GM18519 (cell line): Measurements from ENCODE around the gene NT5C1B.
"Not testable (repeated sequence)": the region's sequence is repeated elsewhere in the genome, so short reads cannot be mapped to it uniquely, and the experiment has no call there.

ENCODE experiments used
- ATAC-seq: cut with Tn5 transposase; IDR thresholded peaks from one replicate; pipeline ENCODE4 v1.9.1; 2021; ENCODE audit warnings: mild to moderate bottlenecking, moderate library complexity; ENCODE audit not compliant: unreplicated experiment, low FRiP score

NT5C1B gene

DNA sequence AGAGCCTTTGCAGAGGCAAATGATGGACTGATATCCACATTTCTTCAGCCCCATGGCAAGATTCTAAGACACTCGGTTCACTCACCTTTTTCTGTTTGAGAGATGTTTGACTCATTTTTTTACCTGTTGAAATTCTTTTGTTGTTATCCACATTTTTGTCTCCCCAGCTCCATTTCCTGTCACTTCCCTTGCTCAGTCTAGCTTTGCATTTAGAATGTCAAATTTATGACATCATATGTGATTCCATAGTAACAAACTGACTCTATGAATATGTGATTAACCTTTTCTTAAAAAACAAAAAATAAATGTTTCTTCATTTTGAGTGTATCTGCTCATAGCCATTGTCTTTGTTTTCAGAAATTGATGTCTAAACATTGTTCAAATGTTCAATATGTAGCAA lies at the start of gene NT5C1B:
Gene NT5C1B (minus strand): TSS at position 216 of the 400 bp plus-strand sequence. CDS start 101 bp downstream, at position 115.
- ATAC-seq = no peak

- ATAC-seq = no peak
Observed at GRCh38 chr2:18637196-18637595, 47.8 kb upstream of the NT5C1B start.

DNA sequence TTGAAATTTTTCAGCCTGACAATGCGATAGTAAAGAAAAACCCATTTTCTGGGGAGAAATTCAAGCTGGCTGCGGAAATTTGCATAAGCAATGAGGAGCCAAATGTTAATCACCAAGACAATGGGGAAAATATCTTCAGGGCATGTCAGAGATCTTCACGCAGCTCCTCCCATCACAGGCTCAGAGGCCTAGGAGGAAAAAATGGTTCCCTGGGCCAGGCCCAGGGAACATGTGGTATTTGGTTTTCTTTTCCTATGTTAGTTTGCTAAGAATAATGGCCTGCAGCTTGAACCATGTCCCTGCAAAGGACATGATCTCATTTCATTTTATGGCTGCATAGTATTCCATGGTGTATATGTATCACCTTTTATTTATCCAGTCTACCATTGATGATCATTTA lies 43.3 kb upstream of the NT5C1B start:
- ATAC-seq = not testable (repeated sequence)

- ATAC-seq = no peak
Observed at GRCh38 chr2:18630941-18631340, 41.6 kb upstream of the NT5C1B start.

DNA sequence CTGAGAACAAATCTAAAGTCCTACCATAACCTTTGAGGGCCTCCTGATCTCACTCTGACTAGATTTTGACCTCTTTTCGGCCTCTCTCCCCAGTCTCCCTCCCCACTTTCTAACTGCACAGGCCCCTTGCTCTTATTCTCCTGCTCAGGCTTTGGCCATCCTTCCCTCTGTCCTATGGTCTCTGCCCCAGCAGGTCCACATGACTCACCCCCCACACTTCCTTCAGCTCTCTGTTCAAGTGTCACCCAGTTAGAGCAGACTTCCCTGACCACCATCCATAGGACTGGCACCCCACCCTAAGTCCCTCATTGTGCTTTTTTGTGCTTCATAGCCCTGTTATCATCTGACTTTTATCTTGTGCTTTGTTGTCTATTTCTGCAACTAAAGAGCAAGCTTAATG lies 41.2 kb upstream of the NT5C1B start:
- no peak for ATAC-seq

DNA sequence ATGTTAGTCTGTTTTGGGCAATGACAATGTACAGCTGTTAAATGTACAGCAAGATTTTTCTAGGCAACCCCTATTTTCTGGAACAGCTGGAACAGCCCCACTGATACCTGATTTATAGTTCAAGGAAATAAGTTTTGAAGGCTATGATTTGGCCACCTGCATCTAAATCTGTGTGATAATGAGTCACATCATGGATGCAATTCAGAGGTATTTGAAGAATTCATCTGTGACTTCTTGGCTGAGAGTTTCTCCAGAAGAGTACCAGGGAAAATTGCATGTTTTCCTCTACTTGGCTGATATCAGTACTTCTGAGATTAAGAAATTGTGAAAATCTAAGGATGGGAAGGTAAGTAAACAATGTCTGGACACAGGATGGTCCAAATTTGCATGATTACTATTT lies 40.7 kb upstream of the NT5C1B start:
- ATAC-seq = no peak

- ATAC-seq = no peak
Observed at GRCh38 chr2:18626958-18627650, 37.7 kb upstream of the NT5C1B start.

GRCh38 chr2:18626256-18626668 lies 36.9 kb upstream of the NT5C1B start:
- ATAC-seq = no peak

DNA sequence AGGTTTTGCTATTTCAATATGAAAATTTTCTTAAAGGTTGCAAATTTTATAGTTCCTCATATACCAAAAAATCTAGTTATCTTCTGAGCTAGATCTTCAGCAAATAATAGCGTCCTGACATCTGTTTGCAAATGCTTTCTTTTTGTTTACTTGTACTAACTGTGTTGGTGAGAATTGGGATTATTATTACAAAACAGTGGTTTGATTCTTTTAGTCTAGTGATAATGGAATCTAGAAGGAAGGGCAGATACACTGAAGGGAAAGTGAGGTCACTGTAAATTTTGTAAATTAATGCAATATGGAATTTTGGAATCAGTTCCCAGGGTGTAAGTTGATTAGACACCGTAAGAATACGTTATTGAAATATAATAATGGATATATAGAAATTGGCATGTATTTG lies 36.2 kb upstream of the NT5C1B start:
- ATAC-seq = no peak

DNA sequence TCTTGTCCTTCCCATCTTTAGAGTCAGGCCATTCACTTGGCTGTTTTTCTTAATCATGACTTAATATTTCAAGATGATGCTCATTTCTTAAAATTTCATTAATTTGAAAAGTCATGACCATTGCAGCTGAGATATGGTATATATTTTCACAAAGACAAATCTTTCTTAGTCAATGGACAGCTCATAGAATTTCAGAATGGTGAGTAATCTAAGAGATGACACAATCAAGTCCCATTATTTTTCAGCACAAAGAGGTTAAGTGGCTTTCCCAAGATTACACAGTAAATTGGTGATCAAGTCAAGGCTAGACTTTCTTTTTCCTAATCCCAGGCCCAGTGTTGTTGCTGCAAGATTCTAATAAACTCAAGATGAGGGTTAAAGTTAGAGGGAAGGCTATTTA lies 34.4 kb upstream of the NT5C1B start:
- no peak for ATAC-seq

DNA sequence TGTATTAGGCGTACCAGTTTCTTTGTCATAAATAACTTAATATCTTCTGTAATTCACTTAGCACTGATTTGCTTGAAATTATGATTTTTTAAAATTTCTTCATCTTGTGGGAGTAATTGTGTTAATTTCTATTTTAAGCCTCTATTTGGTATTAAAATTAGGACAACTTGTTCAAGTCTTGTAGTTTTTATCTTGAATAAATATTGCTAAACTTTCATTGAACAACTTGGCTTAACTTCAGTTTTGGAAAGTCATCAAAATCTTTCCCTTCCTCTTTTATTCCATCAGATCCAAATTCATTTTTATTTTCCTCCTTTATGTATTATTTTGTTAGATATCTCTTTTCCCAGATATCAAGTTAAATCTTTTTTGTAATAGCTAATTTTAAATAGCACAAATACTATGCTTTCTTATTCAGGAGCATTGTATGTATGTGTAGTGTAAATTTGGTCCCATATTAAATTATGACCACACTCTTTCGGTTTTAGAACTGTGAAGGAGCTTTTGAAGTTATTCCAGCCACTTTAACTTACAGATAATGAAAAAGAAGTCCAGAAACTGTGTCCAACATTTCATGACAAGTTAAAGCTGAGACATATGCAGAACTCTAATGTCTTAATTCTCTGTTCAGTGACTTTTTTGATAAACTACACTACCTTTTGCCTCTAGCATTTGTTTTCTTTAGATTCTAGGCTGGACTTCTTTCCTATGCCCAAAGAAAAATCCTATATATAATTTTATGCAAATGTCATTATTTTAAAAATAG lies 31.7 kb upstream of the NT5C1B start:
- no peak for ATAC-seq

DNA sequence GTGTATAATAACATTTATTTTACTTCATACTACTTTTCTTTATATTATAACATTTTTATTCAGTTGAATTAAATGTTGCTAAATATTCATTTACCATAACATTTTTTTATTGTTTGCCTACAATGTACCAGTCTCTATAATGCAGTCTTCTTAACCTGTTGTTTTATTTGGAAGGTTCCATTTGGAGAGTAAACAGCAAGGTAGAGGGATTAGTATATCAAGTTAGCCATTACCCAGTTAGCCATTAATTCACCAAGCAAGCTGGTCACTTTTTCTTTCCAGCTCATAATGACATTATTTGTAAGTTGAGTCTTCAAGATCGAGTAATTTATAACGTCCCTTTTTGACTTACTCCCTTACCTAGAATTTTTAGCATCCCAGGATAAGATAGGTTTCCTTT lies 29.7 kb upstream of the NT5C1B start:
- no peak for ATAC-seq

GRCh38 chr2:18614041-18614440 lies 24.7 kb upstream of the NT5C1B start:
- no peak for ATAC-seq

DNA sequence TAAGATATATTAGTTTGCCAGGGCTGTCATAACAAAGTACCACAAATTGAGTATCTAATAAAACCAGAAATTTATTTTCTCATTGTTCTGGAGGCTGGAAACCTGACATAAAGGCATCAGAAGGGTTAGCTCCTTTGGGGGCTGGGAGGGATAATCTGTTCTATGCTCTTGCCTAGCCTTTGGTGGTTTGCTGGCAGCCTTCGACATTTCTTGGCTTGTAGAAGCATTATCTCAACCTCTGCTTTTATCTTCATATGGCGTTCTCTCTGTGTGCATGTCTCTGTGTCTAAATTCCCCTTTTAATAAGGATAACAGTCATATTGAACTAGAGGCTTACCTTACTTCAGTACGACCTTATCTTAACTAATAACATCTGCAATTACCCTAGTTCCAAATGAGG lies 22.8 kb upstream of the NT5C1B start:
- no peak for ATAC-seq

- ATAC-seq = no peak
Observed at GRCh38 chr2:18611604-18612003, 22.2 kb upstream of the NT5C1B start.

GRCh38 chr2:18611184-18611583 lies 21.8 kb upstream of the NT5C1B start:
- no peak for ATAC-seq

DNA sequence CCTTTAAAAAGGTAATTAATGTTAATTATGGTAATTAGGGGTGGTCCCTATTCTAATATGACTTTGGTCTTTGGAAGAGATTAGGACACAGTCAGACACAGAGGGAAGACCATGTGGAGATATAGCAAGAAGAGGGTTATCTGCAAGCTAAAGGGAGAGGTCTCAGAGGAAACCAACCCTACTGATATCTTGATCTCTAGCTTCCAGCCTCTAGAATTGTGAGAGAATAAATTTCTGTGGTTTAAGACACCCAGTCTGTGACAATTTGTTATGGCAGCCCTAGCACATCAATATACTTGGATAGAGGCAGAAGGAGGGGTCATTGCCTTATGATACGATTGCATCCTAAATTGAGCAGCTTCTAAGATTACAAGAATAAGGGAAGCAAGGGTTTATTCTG lies 21.3 kb upstream of the NT5C1B start:
- ATAC-seq = no peak

GRCh38 chr2:18610090-18610489 lies 20.7 kb upstream of the NT5C1B start:
- ATAC-seq = no peak

DNA sequence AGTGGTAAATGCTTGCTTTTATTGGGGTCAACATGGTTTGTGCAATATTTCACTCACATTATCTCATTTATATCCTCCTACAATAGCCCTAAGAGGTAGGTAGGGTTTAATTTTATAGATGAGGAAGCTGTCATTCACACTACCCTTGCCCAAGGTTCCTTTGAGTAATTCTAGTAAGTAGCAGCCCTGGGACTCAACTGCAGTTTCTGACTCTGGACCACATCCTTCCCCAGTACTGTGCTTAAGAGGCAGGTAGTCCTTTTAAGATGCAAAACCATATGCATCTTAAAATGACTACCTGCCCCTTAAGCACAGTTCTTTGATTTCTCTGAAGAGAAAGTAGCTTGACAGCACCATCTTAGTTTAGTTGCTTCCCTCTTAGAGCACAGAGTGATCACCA lies 15.7 kb upstream of the NT5C1B start:
- ATAC-seq = peak; percentile 62

DNA sequence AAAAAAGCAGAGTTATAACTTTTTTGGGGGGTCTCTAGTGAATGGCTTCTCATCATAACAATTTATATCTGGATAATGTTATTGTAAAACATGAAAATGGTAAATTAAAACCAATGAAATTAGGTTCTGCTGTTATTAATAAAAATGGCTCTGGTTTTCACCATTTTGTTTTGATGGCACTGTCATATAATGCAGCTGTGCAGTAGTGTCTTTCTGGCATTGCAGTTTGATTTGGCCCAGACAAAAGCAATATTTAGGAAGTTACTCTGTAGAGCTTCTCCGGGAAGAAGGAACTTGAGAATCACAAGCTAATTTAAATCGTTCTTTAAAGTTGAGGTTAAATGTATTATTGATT lies 15.1 kb upstream of the NT5C1B start:
- ATAC-seq = no peak

DNA sequence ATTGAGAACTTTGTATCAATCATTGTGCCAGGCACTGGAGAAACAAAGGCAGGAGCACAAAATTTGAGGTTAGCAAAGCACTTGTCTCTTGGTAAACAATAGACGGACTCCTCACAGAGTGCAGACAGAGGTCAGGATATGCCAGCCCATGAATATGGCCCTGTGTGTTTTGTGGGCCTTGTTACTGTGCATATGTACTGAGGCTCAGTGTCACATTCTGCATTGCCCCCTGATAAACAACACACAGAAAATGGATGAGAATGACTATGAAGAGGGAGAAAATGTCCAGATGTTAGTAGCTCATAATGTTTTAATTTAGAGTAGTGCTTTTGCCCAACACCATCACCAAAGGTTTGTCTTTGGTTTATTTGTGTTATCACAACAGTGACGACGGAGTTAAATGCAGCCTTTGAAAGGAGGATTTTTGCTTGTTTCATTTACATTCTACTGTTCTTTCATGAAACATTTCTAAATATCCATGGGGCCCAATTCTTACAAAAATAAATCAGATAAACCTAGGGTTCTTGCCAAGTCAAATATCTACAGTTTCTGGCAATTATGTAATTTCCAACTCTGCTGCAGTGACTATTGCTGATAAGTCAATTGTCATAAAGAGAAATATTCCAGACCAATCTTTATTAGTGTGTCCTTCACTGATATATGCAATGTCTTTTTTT lies 14.6 kb upstream of the NT5C1B start:
- ATAC-seq = no peak

DNA sequence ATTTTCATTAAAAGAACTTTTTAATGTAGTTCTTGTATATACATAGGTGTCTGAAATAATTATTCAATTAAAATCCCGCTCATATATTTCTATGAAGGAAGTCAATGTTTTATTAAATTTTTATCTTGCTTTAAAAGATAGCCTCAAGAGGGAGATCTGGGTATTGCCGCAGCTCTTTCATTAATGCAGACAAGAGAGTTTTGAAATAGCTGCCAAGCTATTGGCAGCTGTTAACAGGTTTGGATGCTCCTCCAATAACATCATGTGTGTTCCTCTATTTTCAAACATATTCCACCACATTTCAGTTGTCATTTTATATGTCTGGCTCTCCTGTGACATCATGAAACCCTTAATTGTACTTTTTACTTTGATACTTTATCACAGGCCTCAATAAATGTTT lies 12.9 kb upstream of the NT5C1B start:
- no peak for ATAC-seq
